WTC11 (cell line): ENCODE measurements around the gene XDH. TPM values are rescaled to one million over a fixed set of nuclear protein-coding genes. Genes with fewer than 3 reads are reported as not detected.

Experiments
- ATAC-seq: fragments of 200-7000 bp; cut with Tn5 transposase; 2 replicates; pipeline ENCODE4 v1.10.0; 2021; ENCODE audit warnings: mild to moderate bottlenecking, moderate library complexity
- CTCF ChIA-PET: fragments of 300-600 bp; sonication (Branson Sonifier 250); formaldehyde crosslinking; loops from one replicate; lab custom pipeline; 2021; ENCODE audit warnings: antibody characterized with exemption; lab: Charles Lee
- POLR2A ChIA-PET: fragments of 350-600 bp; sonication (Branson Sonifier 250); formaldehyde crosslinking; loops from one replicate; lab custom pipeline; 2021; ENCODE audit warnings: antibody characterized with exemption; lab: Charles Lee
- DNase-seq: peaks from one replicate; pipeline ENCODE4 v3.0.0; 2021; ENCODE audit warnings: low spot score
- H3K27ac Mint-ChIP-seq: 2 replicates; pipeline ENCODE4 v1.8.0; 2021; ENCODE audit warnings: mixed read lengths
- H3K27me3 Mint-ChIP-seq: 2 replicates; pipeline ENCODE4 v1.8.0; 2021; ENCODE audit warnings: low read depth, mild to moderate bottlenecking, moderate library complexity, mixed read lengths
- H3K36me3 Mint-ChIP-seq: 2 replicates; pipeline ENCODE4 v1.8.0; 2021; ENCODE audit warnings: mixed read lengths
- H3K4me1 Mint-ChIP-seq: 2 replicates; pipeline ENCODE4 v1.8.0; 2022; ENCODE audit warnings: mixed read lengths
- H3K4me3 Mint-ChIP-seq: 2 replicates; pipeline ENCODE4 v1.8.0; 2021; ENCODE audit warnings: mild to moderate bottlenecking, moderate library complexity, mixed read lengths
- H3K9me3 Mint-ChIP-seq: 2 replicates; pipeline ENCODE4 v1.8.0; 2021; ENCODE audit warnings: mixed read lengths
- CBFB ChIP-seq: sonication (generic); formaldehyde crosslinking; IDR thresholded peaks from 2 replicates; pipeline ENCODE4 v1.8.1; 2022; ENCODE audit warnings: mild to moderate bottlenecking, low read depth, missing genetic modification reagents
- CREM ChIP-seq: sonication (generic); formaldehyde crosslinking; IDR thresholded peaks from 2 replicates; pipeline ENCODE4 v1.8.1; 2022; ENCODE audit warnings: mild to moderate bottlenecking, missing genetic modification reagents, moderate library complexity
- ELF4 ChIP-seq: sonication (generic); formaldehyde crosslinking; IDR thresholded peaks from 2 replicates; pipeline ENCODE4 v1.8.1; 2022; ENCODE audit warnings: low read depth, mild to moderate bottlenecking, moderate library complexity, missing genetic modification reagents
- EMX1 ChIP-seq: fragments of 250-450 bp; sonication (Bioruptor Pico); IDR thresholded peaks from 2 replicates; pipeline ENCODE4 v1.8.0; 2021; ENCODE audit warnings: mild to moderate bottlenecking
- ETV6 ChIP-seq: sonication (generic); formaldehyde crosslinking; IDR thresholded peaks from 2 replicates; pipeline ENCODE4 v1.8.1; 2022; ENCODE audit warnings: mild to moderate bottlenecking, missing genetic modification reagents
- HMGA2 ChIP-seq: fragments of 250-450 bp; sonication (Bioruptor Pico); IDR thresholded peaks from 2 replicates; pipeline ENCODE4 v1.4.0; 2021; ENCODE audit warnings: mild to moderate bottlenecking, moderate library complexity
- IRF2 ChIP-seq: sonication (generic); formaldehyde crosslinking; IDR thresholded peaks from 2 replicates; pipeline ENCODE4 v1.8.0; 2022; ENCODE audit warnings: low read depth, missing genetic modification reagents, borderline replicate concordance
- JUN ChIP-seq: sonication (generic); formaldehyde crosslinking; IDR thresholded peaks from 2 replicates; pipeline ENCODE4 v1.8.0; 2023; ENCODE audit warnings: mild to moderate bottlenecking, missing genetic modification reagents
- NFE2L1 ChIP-seq: sonication (generic); formaldehyde crosslinking; IDR thresholded peaks from 2 replicates; pipeline ENCODE4 v1.8.1; 2023; ENCODE audit warnings: missing genetic modification reagents
- NFYB ChIP-seq: sonication (generic); formaldehyde crosslinking; conservative IDR thresholded peaks from 2 replicates; pipeline ENCODE4 v1.8.0; 2022; ENCODE audit warnings: low read depth, missing genetic modification reagents
- PRRX2 ChIP-seq: fragments of 250-450 bp; sonication (Bioruptor Pico); IDR thresholded peaks from 2 replicates; pipeline ENCODE4 v1.8.0; 2021; ENCODE audit warnings: mild to moderate bottlenecking
- SOX15 ChIP-seq: fragments of 250-450 bp; sonication (Bioruptor Pico); IDR thresholded peaks from 2 replicates; pipeline ENCODE4 v1.9.0; 2021; ENCODE audit warnings: mild to moderate bottlenecking
- ZNF317 ChIP-seq: sonication (generic); formaldehyde crosslinking; IDR thresholded peaks from 2 replicates; pipeline ENCODE4 v1.8.1; 2023; ENCODE audit warnings: low read depth, mild to moderate bottlenecking, moderate library complexity, missing genetic modification reagents, borderline replicate concordance
- ZNF396 ChIP-seq: fragments of 250-450 bp; sonication (Bioruptor Pico); IDR thresholded peaks from 2 replicates; pipeline ENCODE4 v1.8.0; 2021; ENCODE audit warnings: mild to moderate bottlenecking, moderate library complexity, borderline replicate concordance
- total RNA-seq: library from RNA; stranded (reverse); gene quantifications from 3 replicates; pipeline ENCODE4 v1.2.3, GENCODE V29; 2021
- TF ChIP-seq, protein P1 (sequence below): fragments of 200-600 bp; IDR thresholded peaks from 2 replicates; pipeline ENCODE4 v1.8.0; 2022; ENCODE audit warnings: antibody characterized with exemption
- TF ChIP-seq, protein P2 (sequence below): sonication (generic); formaldehyde crosslinking; IDR thresholded peaks from 2 replicates; pipeline ENCODE4 v1.8.1; 2022; ENCODE audit warnings: mild to moderate bottlenecking, missing genetic modification reagents, moderate library complexity, borderline replicate concordance
- TF ChIP-seq, protein P3 (sequence below): sonication (generic); formaldehyde crosslinking; IDR thresholded peaks from 2 replicates; pipeline ENCODE4 v1.8.1; 2022; ENCODE audit warnings: missing genetic modification reagents, borderline replicate concordance
- TF ChIP-seq, protein P4 (sequence below): fragments of 250-450 bp; sonication (Bioruptor Pico); IDR thresholded peaks from 2 replicates; pipeline ENCODE4 v1.9.0; 2021; ENCODE audit warnings: moderate library complexity, mild to moderate bottlenecking, inconsistent platforms, borderline replicate concordance
- TF ChIP-seq, protein P5 (sequence below): sonication (generic); formaldehyde crosslinking; IDR thresholded peaks from 2 replicates; pipeline ENCODE4 v1.8.0; 2022; ENCODE audit warnings: mild to moderate bottlenecking, missing genetic modification reagents
- TF ChIP-seq, protein P6 (sequence below): sonication (generic); formaldehyde crosslinking; IDR thresholded peaks from 2 replicates; pipeline ENCODE4 v1.8.1; 2023; ENCODE audit warnings: mild to moderate bottlenecking, missing genetic modification reagents
- TF ChIP-seq, protein P7 (sequence below): sonication (generic); formaldehyde crosslinking; IDR thresholded peaks from 2 replicates; pipeline ENCODE4 v1.8.1; 2023; ENCODE audit warnings: mild to moderate bottlenecking, missing genetic modification reagents, moderate library complexity

The XDH gene
- total RNA-seq, 1 experiment from 2014 or later, result 3.0 TPM

DNA sequence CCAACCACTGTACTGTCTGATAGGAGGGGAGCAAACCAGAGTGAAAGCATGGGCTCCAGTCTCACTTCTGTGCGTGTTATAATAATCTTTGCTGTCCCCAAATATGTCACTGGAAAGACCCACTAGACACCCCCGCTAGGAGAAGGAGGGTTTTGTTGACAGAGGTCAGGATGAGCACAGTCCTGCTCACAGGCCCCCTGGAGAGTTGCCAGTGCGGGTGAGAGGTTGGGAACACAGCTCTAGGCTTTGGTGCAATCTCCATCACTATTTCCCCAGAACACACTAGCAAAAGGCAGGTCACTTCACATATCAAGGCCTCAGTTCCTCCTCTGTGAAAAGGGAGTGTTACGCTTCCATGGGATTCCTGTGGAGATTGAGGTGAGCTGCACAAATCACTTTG lies 9.7 kb downstream of the XDH start (continued):
- TF ChIP-seq, protein P1, sequence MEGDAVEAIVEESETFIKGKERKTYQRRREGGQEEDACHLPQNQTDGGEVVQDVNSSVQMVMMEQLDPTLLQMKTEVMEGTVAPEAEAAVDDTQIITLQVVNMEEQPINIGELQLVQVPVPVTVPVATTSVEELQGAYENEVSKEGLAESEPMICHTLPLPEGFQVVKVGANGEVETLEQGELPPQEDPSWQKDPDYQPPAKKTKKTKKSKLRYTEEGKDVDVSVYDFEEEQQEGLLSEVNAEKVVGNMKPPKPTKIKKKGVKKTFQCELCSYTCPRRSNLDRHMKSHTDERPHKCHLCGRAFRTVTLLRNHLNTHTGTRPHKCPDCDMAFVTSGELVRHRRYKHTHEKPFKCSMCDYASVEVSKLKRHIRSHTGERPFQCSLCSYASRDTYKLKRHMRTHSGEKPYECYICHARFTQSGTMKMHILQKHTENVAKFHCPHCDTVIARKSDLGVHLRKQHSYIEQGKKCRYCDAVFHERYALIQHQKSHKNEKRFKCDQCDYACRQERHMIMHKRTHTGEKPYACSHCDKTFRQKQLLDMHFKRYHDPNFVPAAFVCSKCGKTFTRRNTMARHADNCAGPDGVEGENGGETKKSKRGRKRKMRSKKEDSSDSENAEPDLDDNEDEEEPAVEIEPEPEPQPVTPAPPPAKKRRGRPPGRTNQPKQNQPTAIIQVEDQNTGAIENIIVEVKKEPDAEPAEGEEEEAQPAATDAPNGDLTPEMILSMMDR, result no peak
- TF ChIP-seq, protein P2, sequence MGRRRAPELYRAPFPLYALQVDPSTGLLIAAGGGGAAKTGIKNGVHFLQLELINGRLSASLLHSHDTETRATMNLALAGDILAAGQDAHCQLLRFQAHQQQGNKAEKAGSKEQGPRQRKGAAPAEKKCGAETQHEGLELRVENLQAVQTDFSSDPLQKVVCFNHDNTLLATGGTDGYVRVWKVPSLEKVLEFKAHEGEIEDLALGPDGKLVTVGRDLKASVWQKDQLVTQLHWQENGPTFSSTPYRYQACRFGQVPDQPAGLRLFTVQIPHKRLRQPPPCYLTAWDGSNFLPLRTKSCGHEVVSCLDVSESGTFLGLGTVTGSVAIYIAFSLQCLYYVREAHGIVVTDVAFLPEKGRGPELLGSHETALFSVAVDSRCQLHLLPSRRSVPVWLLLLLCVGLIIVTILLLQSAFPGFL (CRISPR knock-in tag), result no peak

DNA sequence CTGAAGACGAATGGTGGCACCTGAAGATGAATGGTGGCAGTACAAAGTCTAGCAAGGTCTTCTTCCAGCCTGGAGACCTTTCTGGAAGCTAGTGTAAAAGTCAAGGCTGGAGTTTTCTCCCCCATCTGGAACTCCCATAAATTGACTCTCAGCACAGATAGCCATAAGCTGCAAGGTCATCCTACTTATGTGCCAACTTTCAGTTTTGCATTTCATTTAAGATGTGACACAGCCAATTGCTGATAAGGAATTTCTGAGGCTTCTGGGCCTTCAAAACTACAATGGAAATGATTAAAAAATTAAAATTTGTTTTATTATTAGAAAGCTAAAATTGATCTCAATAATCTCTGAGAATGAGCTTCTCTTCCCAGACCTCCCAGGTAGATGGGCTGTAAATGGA lies 10.2 kb downstream of the XDH start:
- H3K9me3 Mint-ChIP-seq, result peaks cover 5% of the 10 kb centered on the region
- H3K4me1 Mint-ChIP-seq, result peaks cover 17% of the 10 kb centered on the region
- CTCF ChIA-PET, result interaction anchor here (1.4 kb wide), 1 partner anchor 71 kb away, joined by 3 read pairs; no protein-coding TSS in a partner anchor
- TF ChIP-seq, protein P3, sequence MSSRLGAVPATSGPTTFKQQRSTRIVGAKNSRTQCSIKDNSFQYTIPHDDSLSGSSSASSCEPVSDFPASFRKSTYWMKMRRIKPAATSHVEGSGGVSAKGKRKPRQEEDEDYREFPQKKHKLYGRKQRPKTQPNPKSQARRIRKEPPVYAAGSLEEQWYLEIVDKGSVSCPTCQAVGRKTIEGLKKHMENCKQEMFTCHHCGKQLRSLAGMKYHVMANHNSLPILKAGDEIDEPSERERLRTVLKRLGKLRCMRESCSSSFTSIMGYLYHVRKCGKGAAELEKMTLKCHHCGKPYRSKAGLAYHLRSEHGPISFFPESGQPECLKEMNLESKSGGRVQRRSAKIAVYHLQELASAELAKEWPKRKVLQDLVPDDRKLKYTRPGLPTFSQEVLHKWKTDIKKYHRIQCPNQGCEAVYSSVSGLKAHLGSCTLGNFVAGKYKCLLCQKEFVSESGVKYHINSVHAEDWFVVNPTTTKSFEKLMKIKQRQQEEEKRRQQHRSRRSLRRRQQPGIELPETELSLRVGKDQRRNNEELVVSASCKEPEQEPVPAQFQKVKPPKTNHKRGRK (CRISPR knock-in tag), result no peak
- TF ChIP-seq ZNF396 (no peak), CBFB (CRISPR knock-in tag) (no peak), HMGA2 (CRISPR knock-in tag) (no peak), NFYB (CRISPR knock-in tag) (no peak), EMX1 (CRISPR knock-in tag) (no peak), NFE2L1 (CRISPR knock-in tag) (no peak), ELF4 (no peak), ZNF317 (CRISPR knock-in tag) (no peak), CREM (CRISPR knock-in tag) (no peak)
- TF ChIP-seq, protein P4, sequence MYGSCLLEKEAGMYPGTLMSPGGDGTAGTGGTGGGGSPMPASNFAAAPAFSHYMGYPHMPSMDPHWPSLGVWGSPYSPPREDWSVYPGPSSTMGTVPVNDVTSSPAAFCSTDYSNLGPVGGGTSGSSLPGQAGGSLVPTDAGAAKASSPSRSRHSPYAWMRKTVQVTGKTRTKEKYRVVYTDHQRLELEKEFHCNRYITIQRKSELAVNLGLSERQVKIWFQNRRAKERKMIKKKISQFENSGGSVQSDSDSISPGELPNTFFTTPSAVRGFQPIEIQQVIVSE, result no peak
- TF ChIP-seq, protein P5, sequence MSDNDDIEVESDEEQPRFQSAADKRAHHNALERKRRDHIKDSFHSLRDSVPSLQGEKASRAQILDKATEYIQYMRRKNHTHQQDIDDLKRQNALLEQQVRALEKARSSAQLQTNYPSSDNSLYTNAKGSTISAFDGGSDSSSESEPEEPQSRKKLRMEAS (CRISPR knock-in tag), result no peak
- POLR2A ChIA-PET, result no interaction called here
- H3K27me3 Mint-ChIP-seq, result no peaks in the 10 kb centered on the region
- no peak overlapping the region for H3K4me3 Mint-ChIP-seq
- ATAC-seq (no peak), DNase-seq (no peak)
- no peaks in the 10 kb centered on the region for H3K36me3 Mint-ChIP-seq
- no peak overlapping the region for H3K27ac Mint-ChIP-seq

DNA sequence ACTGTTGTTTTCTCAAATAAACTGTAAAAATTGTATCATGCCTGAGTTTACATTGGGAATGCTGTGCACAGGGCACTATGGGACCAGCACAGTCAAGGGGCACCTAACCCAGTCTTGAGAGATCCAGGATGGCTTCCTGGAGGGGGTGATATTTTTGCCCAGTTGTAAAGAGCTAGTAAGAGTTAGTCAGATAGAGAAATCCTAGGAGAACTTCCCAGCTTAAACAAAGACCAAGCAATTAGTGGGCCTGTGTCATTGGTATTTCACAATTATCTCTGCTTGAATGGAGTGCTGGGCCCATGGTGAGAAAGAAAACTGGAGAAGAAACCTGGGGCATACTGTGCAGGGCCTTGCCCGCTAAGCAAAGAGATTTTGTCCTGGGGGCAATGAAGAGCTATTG lies 12.2 kb downstream of the XDH start:
- peak; percentile 29 for ATAC-seq
- no peak for TF ChIP-seq IRF2 (CRISPR knock-in tag)
- no peak for TF ChIP-seq JUN
- no peak for TF ChIP-seq ETV6 (CRISPR knock-in tag)
- TF ChIP-seq PRRX2 (CRISPR knock-in tag), result no peak
- TF ChIP-seq, protein P2 (CRISPR knock-in tag), result no peak
- TF ChIP-seq ZNF317 (CRISPR knock-in tag), result no peak
- TF ChIP-seq ZNF396, result no peak
- TF ChIP-seq CBFB (CRISPR knock-in tag), result no peak
- TF ChIP-seq, protein P6, sequence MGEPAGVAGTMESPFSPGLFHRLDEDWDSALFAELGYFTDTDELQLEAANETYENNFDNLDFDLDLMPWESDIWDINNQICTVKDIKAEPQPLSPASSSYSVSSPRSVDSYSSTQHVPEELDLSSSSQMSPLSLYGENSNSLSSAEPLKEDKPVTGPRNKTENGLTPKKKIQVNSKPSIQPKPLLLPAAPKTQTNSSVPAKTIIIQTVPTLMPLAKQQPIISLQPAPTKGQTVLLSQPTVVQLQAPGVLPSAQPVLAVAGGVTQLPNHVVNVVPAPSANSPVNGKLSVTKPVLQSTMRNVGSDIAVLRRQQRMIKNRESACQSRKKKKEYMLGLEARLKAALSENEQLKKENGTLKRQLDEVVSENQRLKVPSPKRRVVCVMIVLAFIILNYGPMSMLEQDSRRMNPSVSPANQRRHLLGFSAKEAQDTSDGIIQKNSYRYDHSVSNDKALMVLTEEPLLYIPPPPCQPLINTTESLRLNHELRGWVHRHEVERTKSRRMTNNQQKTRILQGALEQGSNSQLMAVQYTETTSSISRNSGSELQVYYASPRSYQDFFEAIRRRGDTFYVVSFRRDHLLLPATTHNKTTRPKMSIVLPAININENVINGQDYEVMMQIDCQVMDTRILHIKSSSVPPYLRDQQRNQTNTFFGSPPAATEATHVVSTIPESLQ (CRISPR knock-in tag), result no peak
- no peak for TF ChIP-seq HMGA2 (CRISPR knock-in tag)
- no peak for TF ChIP-seq SOX15 (CRISPR knock-in tag)
- TF ChIP-seq, protein P7, sequence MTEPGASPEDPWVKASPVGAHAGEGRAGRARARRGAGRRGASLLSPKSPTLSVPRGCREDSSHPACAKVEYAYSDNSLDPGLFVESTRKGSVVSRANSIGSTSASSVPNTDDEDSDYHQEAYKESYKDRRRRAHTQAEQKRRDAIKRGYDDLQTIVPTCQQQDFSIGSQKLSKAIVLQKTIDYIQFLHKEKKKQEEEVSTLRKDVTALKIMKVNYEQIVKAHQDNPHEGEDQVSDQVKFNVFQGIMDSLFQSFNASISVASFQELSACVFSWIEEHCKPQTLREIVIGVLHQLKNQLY (CRISPR knock-in tag), result no peak

More for the DNA sequence above, 12.2 kb downstream of the XDH start:
- POLR2A ChIA-PET, result interaction anchor here (0.6 kb wide), 1 partner anchor 13 kb away, joined by 10 read pairs; no protein-coding TSS in a partner anchor
- Mint-ChIP-seq H3K27me3 (no peaks in the 10 kb centered on the region), H3K36me3 (no peaks in the 10 kb centered on the region), H3K4me3 (no peak overlapping the region), H3K27ac (0 out of 2 replicates have a peak overlapping the region, but pooled peaks have one; percentile 43), H3K9me3 (peaks cover 9% of the 10 kb centered on the region; the same call in 1 of the 2 replicates), H3K4me1 (peaks cover 17% of the 10 kb centered on the region)
- CTCF ChIA-PET, result interaction anchor here (0.6 to 1.6 kb wide), 2 partner anchors 13 to 15 kb away, joined by 4 to 7 read pairs; no protein-coding TSS in a partner anchor
- no peak for DNase-seq
